ENCODE measurements around the gene FAXC. TPM values are rescaled to one million over a fixed set of nuclear protein-coding genes. Genes with fewer than 3 reads are reported as not detected.
"Not testable (repeated sequence)": the region's sequence is repeated elsewhere in the genome, so short reads cannot be mapped to it uniquely, and the experiment has no call there.

Gene FAXC
- total RNA-seq, 2 donors from 2014 or later: 0.16 TPM; not detected in 1

DNA sequence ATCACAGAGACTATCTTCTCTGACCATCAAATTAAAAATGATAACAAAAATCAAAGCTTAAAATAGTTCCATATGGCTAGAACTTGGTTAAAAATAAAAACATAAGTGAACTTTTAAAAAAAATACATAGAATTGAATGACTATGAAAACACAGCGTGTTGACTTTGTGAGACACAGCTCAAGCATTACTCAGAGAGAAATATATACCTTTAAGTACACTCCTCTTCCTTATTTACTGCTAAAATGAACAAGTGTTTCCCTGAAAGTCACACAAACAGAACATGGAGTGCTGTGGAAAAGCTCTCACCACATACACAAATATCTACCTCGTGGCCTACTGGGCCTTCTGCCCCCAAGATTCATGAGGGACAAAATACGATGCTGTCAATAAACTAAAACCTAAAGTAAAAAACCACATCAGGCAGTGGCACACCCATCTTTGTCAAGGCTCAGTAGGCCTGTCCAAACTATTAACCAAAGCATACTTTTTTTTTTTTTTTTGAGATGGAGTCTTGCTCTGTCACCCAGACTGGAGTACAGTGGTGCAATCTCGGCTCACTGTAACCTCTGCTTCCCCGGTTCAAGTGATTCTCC, 7.5 kb downstream of the FAXC start:
- H3K27ac ChIP-seq: no peak overlapping the region
- TF ChIP-seq CTCF (IDR thresholded peaks at IDR 0.05): no peak
- no peak for DNase-seq (ENCODE audit: low spot score)
- no peaks in the 10 kb centered on the region for H3K4me1 ChIP-seq
- H3K27me3 ChIP-seq: no peaks in the 10 kb centered on the region
- H3K4me3 ChIP-seq: no peak overlapping the region
- no peaks in the 10 kb centered on the region for H3K36me3 ChIP-seq
- no peaks in the 10 kb centered on the region for H3K9me3 ChIP-seq

DNA sequence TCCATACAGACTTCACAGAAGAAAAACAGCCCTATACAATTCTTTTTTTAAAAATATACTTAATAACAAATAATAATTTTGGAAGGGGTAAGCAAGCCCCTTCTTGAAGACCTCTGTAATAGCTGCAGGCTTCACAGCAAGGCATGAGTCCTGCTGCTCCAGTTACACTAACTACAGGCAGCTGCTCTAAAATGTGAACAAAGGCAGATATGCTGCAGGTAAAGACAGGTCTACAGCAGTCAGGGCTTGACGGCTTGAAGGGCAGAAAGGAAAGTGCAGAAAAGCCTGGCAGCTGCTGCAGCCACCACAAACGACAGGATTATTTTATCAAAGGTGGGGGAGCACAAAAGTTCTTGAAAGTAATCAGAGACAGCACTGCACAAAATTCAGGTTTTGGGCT, 11.3 kb downstream of the FAXC start:
- no peaks in the 10 kb centered on the region for H3K9me3 ChIP-seq

DNA sequence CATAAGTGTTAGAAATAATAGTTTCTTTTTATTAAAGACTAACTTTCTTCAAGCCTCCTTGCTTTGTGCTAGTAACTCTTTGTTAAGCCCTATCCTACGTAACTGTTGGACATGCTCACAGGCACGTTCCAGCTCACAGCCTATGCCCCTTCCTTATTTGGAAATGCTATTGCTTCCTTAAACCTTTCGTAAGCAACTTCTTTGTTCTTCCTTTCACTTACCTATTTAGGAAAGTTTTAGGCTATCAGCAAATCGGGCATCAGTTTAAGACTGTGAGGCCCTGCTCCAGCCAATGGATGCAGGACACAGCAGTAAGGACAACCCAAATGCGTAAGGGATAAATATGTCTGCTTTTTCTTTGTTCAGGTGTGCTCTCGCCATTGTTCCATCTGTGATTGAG, 14.2 kb downstream of the FAXC start:
- DNase-seq (ENCODE audit: low spot score); H3K4me3 ChIP-seq; H3K9me3 ChIP-seq; H3K36me3 ChIP-seq; H3K27me3 ChIP-seq; H3K27ac ChIP-seq; H3K4me1 ChIP-seq: not testable (repeated sequence)

More for the DNA sequence above, 11.3 kb downstream of the FAXC start:
- no peak overlapping the region for H3K4me3 ChIP-seq
- H3K27ac ChIP-seq: no peak overlapping the region
- DNase-seq (ENCODE audit: low spot score): no peak
- no peak for TF ChIP-seq CTCF (IDR thresholded peaks at IDR 0.05)
- no peaks in the 10 kb centered on the region for H3K4me1 ChIP-seq
- H3K36me3 ChIP-seq: no peaks in the 10 kb centered on the region
- H3K27me3 ChIP-seq: no peaks in the 10 kb centered on the region

DNA sequence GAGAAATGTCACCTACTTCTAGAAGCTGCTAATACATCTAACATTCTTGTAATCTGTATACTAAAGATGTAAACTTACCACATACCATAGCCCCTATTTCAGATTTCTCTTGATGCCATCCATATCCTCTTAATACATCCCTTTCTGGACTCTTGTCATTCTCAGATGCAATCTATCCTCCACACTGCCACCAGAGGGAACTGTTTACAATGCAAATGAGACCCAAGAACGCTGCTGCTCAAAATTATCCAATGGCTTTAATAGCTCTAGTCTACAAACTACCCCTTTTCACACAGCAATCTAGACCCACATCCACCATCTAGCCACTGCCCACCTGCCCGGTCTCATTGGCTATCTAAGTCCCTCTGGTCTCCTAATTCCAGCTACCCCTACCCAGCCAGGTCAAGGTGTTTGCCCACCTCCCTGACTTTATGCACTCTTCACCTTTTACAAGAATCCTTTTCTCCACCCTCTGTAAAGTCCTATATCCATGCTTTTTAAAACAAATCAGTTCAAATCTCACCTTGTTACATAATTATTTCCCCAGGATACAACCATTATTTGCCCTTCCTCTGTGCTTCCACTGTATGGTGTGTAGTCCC, 14.8 kb downstream of the FAXC start:
- no peak overlapping the region for H3K27ac ChIP-seq
- peak in 1 of 2 donors; percentile 55 for TF ChIP-seq CTCF (IDR thresholded peaks at IDR 0.05)
- H3K36me3 ChIP-seq: no peaks in the 10 kb centered on the region
- H3K4me1 ChIP-seq: no peaks in the 10 kb centered on the region
- H3K9me3 ChIP-seq: no peaks in the 10 kb centered on the region
- DNase-seq (ENCODE audit: low spot score): no peak
- no peaks in the 10 kb centered on the region for H3K27me3 ChIP-seq
- no peak overlapping the region for H3K4me3 ChIP-seq

- no peaks in the 10 kb centered on the region for H3K4me1 ChIP-seq
- TF ChIP-seq CTCF (IDR thresholded peaks at IDR 0.05): no peak
- H3K4me3 ChIP-seq: no peak overlapping the region
- DNase-seq (ENCODE audit: low spot score): no peak
- H3K27me3 ChIP-seq: no peaks in the 10 kb centered on the region
- H3K9me3 ChIP-seq: no peaks in the 10 kb centered on the region
- no peak overlapping the region for H3K27ac ChIP-seq
- no peaks in the 10 kb centered on the region for H3K36me3 ChIP-seq
Observed at GRCh38 chr6:99333068-99333467, 16.4 kb downstream of the FAXC start.

- H3K4me3 ChIP-seq: no peak overlapping the region
- H3K4me1 ChIP-seq: no peaks in the 10 kb centered on the region
- TF ChIP-seq CTCF (IDR thresholded peaks at IDR 0.05): no peak
- no peaks in the 10 kb centered on the region for H3K27me3 ChIP-seq
- no peak for DNase-seq (ENCODE audit: low spot score)
- no peaks in the 10 kb centered on the region for H3K36me3 ChIP-seq
- H3K9me3 ChIP-seq: no peaks in the 10 kb centered on the region
- no peak overlapping the region for H3K27ac ChIP-seq
Observed at GRCh38 chr6:99331531-99331930, 17.9 kb downstream of the FAXC start.

All from right atrium auricular region (tissue), 2 donors.